HCEC 1CT (cell line): ENCODE measurements around the gene GLIS1.

Experiments used
- DNase-seq: peaks from one replicate; pipeline ENCODE4 v3.0.0-alpha.2; 2017

GLIS1 gene

DNA sequence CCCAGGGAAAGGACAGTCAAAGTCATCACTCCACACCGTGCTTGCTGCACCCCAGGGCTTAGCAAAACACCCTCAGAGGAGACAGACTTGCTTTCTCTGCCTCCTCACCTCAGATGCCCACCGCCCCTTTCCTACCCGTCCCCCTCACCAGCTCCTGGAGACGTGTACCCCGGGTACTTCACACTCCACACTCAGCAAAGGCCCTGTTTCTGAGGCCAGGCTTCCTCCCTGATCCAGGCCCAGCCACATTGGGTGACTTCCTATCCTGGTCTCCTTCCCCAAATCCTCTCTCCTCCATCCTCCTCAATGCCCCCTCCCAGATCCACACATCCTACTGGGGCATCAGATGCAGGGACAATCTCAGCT is 163.0 kb downstream of the GLIS1 start:
- DNase-seq, result no peak

DNA sequence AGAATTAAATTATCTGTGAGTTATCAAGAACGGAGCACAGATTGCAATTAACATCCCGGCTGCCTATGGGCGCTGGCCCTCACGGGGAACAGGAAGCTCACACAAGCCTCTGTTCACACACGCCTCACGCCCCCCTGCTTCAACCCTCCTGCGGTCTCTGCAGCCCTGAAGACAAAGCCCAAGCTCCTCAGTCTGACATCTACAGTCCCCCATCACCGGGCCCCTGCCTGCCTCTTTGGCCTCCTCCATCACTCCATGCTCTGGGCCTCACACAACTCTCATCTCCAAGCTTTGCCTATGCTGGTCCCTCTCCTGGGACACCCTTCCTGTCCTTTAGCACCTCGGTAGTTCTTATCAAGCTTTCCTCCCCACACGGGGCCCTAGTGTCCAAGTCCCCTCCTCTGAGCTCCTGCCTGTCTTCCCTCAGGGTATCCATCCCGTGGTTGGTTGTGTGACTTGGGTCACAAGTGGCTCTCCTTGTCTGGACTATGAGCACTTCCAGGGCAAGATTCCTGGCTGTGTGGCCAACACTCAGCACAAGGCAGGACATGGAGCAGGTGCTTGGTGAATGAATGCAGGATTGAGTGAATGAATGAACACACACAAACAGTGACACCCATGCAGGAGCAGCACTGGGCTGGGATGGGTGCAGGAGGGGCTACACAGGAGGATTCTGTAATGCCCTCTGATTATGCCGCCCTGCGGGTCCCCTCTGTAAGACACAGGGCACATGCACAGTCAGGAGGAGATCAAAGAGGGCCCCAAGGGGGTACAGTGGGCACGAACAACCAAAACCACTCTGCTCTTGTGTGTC is 163.6 kb downstream of the GLIS1 start:
- DNase-seq, result no peak

DNA sequence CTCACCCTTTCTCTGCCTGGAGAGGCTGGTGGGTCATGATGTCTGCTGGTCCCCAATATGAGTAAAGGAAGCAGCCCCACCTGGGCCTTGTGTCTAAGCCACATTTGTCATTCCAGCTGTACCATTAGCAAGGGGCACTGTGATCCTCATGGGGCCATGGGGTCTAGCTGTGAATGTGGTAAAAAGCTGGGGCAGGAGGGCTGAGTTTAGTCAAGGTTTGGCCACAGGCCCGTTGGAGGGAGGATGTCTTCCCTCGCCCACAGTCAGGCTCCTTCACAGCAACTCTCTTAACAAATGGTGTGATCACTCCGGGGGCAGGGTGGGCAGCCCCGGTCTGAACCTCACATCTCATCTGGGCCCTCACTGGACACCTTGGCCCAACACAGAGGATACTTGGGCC is 164.3 kb downstream of the GLIS1 start:
- no peak for DNase-seq

GRCh38 chr1:53573931-53574330 is 165.0 kb downstream of the GLIS1 start:
- no peak for DNase-seq

- no peak for DNase-seq
These were observed 165.4 kb downstream of the GLIS1 start for GRCh38 chr1:53573522-53573921.

DNA sequence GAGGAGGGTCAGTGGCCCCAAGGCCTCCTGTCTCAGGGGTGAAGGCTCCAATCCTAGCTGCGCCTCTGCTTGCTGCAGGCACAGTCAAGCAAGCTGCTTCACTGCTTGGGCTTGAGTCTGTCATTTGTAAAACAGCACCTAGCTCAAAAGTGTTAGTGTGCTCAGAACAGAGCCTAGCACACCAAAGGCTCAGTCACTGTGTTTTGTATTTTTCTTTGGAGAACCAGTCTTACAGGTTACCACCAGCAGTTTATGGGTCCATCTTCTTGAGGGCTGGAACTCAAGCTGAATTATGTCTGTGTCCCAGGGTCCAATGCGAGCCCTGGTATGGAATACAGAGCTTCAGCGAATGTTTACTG is 166.2 kb downstream of the GLIS1 start:
- no peak for DNase-seq

DNA sequence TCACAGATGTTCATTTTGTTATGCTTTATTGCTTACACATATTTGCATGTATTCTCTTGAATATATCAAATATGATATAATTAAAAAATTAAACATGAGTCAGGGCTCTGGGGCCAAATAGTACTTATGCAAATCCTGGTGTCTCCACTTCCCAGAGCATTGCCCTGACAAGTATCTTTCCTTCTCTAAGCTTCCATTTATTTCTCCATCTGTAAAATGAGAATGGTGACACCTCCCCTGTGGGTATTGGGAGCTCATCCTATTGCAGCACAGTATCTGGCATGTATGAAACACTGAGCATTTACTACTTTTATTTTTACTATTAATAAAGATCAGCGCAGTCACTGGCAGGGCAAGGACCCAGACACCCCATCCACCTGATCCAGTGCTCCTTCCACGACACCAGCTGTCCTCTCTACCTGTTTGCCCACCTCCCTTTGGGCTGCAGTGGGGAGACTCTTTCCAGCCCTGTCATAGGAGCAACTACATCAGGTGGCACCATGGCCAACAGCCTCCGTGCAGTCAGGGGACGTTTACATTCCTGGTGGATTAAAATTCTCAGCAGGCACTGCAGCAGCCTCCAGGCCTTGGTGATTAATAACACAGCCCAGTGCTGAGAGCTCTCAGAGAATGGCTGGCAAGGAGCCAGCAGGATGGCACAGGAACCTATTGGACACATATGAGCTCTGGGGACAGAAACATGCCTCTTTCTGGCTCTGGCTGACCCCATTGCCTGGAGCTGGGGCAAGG is 166.7 kb downstream of the GLIS1 start:
- DNase-seq, result peak; percentile 60

- DNase-seq, result no peak
These were observed 170.4 kb downstream of the GLIS1 start for GRCh38 chr1:53568540-53568939.

- no peak for DNase-seq
These were observed 171.1 kb downstream of the GLIS1 start for GRCh38 chr1:53567851-53568250.

DNA sequence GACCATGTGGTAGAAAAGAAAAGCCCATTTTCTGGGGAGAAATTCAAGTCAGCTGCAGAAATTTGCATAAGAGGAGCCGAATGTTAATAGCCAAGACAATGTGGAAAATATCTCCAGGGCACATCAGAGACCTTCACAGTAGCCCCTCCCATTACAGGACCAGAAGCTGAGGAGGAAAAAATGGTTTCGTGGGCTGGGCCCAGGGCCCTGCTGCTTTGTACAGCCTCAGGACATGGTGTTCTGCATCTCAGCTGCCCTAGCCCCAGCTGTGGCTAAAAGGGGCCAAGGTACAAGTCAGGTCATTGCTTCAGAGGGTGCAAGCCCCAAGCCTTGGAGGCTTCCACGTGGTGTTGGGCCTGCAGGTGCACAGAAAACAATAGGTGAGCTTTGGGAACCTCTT is 171.5 kb downstream of the GLIS1 start:
- DNase-seq, result no peak

- DNase-seq, result no peak
These were observed 175.4 kb downstream of the GLIS1 start for GRCh38 chr1:53563611-53564010.

DNA sequence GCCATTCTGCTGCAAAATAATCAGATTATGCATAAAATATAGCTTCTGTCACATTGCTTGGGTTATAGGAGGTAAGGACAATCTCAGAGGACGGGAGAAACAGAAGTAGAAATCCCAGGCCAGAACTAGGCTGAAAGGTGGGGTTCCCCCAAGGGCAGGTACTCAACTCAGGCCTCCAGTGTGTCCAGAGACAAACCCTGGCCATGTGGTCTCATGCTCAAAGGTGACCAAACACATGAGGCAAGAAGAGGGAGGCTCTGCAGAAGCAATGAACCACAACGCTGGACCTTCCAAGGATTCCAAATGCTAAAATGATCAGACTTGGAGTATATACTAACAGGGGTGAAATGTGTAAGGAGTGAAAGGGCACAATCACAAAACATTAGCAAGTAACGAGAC is 176.0 kb downstream of the GLIS1 start:
- DNase-seq, result no peak

DNA sequence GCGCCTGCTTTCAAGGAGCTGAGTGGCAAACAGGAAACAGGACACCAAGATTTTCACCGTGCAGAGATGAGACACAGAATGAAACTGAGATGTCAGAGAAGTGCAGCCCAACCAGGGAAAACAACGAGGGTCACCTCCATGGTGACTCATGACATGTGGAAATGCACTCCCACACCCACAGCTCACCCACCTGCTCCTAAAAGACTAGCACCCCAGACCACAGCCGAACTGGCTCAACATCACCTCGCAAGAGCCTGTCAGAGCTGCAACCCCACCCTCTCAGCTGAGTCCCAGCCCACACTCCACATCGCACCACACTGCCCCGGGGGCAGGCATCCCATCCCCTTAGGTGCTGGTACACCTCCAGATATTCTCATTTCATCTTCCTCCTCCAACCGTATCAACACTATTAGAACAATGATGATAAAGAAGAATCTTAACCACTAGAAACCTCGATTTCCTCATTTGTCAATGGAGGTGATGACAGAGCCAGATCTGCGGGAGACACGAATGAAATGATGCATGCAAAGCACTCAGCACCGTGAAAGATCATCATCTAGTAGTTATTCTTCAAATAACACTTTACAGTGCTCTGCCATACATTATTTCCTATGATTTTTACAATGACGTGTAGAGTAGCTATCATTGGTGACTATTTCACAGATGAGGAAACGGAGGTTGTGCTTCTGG is 176.5 kb downstream of the GLIS1 start:
- no peak for DNase-seq

DNA sequence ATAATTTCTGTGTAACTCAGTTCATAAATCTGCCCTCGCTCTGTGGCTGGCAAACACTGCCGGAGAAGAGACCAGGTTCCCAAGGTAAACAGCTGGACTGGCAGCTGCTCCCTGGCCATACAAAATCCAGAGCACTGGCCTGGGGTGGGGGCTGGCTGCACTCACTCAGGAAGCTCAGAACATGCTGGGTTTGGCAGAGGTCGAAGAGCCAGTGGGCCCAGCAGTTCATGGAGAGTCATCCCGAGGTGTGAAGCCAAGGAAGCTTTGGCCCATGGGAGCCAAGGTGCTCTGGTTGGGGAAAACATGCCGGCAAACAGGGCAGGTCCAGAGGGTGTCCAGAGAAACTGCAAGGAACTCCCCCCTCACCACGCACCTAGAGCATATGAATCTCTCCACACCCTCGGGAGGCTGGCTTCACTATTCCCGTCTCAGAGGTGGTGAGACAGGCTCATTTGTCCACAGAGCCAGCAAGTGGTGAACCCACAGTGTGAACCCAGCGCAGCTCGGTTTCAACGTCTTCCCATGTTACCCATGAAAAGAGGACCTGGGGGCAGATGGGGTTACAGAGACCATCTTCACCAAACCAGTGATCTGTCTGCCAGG is 177.4 kb downstream of the GLIS1 start:
- no peak for DNase-seq

DNA sequence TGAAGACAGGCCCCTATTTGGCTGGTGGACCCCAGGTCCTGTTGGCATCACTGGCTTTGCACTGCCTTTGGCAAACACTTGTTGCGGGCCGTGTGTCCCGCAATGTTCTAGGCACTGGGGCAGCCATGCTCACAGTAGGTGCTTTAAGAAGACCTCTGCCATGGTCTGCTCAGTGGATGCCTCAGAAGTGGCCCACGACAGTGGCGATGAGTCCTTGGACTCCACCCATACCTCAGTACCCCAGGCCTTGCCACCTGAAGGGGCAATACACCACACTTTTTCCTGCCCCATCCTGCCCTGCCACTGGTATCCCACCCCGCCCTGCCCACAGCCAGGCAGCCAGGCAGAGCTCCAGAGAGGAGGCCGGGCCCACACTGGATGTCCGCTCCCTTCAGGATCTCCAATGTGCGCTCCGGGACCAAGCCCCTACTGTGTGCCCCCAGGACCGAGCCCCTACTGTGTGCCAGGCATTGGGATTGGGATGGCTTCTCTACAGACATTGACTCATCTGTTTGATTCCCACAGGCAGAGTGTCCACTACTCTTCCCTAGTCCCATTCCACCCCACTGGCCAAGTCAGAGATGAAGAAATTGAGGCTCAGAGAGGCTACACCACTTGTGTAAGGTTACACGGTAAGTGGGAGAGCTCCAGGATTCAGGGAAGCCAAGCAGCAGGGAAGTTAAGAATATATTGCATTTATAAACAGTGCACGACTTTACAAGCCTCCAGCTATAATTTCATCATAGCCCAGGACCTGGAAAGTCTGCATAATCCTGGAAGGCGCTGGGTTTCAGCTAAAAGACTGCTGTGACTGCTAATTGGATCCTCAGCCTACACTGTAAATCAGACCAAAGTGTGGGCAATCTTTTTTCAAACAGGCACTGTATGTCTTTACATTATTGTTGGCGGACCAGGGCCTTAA is 178.1 kb downstream of the GLIS1 start:
- no peak for DNase-seq

DNA sequence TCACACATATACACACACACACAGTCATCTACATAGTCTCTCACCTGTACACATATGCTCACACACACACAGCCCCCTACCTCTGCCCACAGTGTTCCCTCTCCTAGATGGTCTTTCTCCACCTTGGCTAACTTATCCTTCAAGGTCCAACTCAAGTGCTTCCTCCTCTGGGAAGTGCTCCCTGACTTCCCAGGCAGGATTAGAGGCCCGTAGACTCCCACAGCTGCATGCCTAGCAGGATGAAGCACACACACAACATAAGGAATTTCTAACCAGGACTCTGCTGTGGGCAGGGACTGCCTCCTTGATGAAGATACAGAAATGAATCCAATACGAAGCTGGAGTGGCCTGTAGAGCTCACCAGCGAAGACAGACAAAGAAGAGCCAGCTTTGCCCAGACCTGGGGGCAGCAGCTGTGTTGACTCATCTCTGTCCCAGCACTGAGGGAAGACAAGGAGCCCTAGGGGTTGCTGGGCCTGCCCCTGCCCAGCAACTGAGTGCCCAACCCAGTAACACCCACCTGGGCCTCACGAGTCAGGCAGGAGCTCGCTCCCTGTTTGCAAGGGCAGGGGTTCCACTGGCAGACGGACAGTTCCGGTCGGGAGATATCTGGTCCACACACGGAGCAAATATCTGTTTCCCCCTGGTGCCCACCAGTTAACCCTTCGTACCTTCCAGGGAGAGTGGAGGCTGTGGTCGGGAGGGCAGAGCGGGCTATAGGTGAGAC is 178.9 kb downstream of the GLIS1 start:
- DNase-seq, result no peak

DNA sequence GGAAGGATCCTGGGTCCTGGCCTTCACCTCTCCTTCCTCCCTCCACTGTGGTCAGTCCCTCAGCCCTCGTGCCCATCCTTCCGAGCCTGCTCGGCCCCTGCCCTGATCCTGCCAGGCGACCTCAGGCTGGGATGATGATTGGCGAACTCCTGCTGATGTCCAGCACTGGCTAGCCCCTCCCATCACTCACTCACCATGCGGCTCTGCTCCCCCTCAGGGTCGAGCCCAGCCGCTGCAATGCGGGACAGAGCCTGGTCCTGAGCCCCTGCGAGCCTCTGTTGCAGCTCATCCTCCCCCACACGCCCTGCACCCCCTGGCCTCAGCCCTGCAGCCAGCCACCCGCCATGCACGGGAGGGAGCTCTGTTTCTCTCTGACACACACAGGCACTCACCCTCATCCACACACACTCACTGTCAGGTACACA is 179.6 kb downstream of the GLIS1 start:
- DNase-seq, result no peak

- DNase-seq, result no peak
These were observed 180.1 kb downstream of the GLIS1 start for GRCh38 chr1:53558739-53559315.

DNA sequence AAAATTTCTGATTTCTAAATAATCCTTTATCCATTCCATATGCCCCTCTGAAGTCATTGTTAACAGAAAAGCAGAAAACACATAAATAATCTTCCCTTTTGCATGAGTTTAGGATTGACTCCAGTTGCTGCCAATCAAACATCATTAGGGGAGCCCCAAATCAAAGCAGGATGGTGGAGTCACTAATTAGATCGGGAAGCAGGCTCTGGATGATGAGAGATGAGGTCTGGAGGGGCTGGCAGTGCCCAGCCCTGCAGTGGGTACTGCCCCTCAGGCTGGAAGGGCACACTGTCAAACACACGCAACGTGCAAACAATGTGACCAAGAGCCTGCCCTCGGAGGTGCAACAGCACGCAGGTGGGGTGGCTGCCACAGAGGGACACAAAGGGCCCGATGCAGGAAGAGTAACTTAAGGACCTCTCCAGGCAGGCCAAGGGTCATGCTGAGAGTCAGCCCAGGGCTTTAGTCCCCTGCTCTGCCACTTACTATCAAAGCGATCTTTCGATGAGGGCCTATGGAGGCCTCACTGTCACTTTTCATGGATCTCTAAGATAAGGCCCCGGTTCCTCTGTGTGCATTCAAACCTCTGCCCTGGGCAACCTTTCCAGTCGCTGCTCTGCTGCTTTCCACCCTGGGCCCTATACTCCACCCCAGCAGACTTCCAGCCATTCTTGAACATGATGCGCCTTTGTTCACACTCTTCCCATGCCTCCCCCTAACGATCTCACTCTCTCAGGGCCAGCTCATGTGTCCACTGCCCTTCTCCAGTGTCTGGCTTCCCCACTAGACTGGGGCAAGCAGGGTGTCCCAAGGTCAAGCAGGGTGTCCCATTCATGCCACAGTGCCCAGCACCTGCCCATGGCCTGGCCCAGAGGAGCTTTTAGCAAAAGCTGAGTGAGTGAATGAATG is 180.9 kb downstream of the GLIS1 start:
- no peak for DNase-seq

- DNase-seq, result no peak
These were observed 181.6 kb downstream of the GLIS1 start for GRCh38 chr1:53557369-53557768.
